AG09309 (cell line): Measurements from ENCODE around the gene RPA3.

Source experiments
- DNase-seq: peaks from one replicate; pipeline ENCODE4 v3.0.0-alpha.2; 2010; ENCODE audit warnings: low read depth
- H3K4me3 ChIP-seq: 2 replicates; pipeline ENCODE4 v1.5.1; 2011; ENCODE audit warnings: mild to moderate bottlenecking, low read depth, low read length, moderate library complexity; ENCODE audit not compliant: control insufficient read depth
- CTCF ChIP-seq: IDR thresholded peaks from 2 replicates; pipeline ENCODE4 v1.5.1; 2011; ENCODE audit warnings: mild to moderate bottlenecking, low read depth, low read length, inconsistent platforms; ENCODE audit not compliant: insufficient read depth, control insufficient read depth; ENCODE audit errors: missing control alignments

The RPA3 gene

GRCh38 chr7:7639421-7639820 is 79.0 kb downstream of the RPA3 start:
- TF ChIP-seq CTCF: no peak
- H3K4me3 ChIP-seq: peak overlapping the region; percentile 85
- no peak for DNase-seq

GRCh38 chr7:7630626-7631329 is 87.6 kb downstream of the RPA3 start:
- TF ChIP-seq CTCF: no peak
- no peak for DNase-seq
- H3K4me3 ChIP-seq: no peak overlapping the region

GRCh38 chr7:7628476-7628875 is 89.9 kb downstream of the RPA3 start:
- no peak overlapping the region for H3K4me3 ChIP-seq
- DNase-seq: no peak
- TF ChIP-seq CTCF: no peak

- TF ChIP-seq CTCF: no peak
- no peak overlapping the region for H3K4me3 ChIP-seq
- DNase-seq: no peak
These were observed 97.7 kb downstream of the RPA3 start for GRCh38 chr7:7620644-7621210.

DNA sequence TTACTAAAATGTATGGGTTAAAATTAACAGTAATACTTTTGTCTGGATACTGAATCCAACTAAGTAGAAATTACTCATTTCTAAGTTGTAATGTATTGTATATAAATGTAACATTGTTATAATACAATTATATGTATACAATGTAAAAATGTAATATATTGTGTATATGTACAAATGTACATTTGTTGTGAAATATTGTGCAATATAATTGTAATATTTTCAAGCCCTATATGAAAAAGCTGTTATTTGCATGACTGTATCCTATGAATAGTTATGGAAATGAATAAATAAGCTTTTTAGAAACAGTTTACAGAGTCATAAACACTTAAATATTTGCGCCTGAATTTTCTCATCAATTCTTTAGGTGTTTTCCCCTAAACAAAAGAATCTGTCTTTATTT is 98.2 kb downstream of the RPA3 start:
- H3K4me3 ChIP-seq: no peak overlapping the region
- no peak for DNase-seq
- TF ChIP-seq CTCF: no peak

DNA sequence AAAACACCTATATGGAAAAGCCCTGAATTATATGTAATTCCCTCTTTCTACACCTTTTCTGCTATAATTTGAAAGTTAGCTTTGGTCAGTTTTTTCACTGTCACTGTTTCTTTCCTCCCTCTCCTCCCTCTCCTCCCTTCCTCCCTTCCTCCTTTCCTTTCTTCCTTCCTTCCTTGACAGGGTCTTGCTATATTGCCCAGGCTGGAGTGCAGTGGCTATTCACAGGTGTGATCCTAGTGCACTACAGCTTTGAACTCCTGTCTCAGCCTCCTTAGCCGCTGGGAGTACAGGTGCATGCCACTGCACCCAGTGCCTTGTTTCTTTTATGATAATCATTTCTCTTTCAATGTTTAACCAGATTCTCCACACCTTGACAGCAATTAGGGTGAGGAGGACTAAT is 100.0 kb downstream of the RPA3 start:
- H3K4me3 ChIP-seq: no peak overlapping the region
- DNase-seq: no peak
- TF ChIP-seq CTCF: no peak

- no peak for TF ChIP-seq CTCF
- DNase-seq: no peak
These were observed 100.9 kb downstream of the RPA3 start for GRCh38 chr7:7617550-7617949.

More at GRCh38 chr7:7617550-7617949, 100.9 kb downstream of the RPA3 start:
- no peak overlapping the region for H3K4me3 ChIP-seq
